H1 (cell line): ENCODE results near the gene SNX25. TPM values are rescaled to one million over a fixed set of nuclear protein-coding genes. Genes with fewer than 3 reads are reported as not detected.

ENCODE experiments used
- CTCF ChIA-PET: fragments of 300-600 bp; sonication (Branson Sonifier 250); formaldehyde crosslinking; loops from one replicate; lab custom pipeline; 2021; ENCODE audit not compliant: partially characterized antibody; lab: Charles Lee
- POLR2A ChIA-PET: fragments of 300-600 bp; sonication (Branson Sonifier 250); formaldehyde crosslinking; loops from one replicate; lab custom pipeline; 2021; ENCODE audit warnings: inconsistent platforms; ENCODE audit not compliant: partially characterized antibody; lab: Charles Lee
- DNase-seq, 2 experiments: peaks; one replicate each; pipeline versions ENCODE4 v3.0.0 to v3.0.0-alpha.2; 2010 to 2022; ENCODE audit warnings: low spot score in 2 of 2, low read depth in 1 of 2, mixed read lengths in 1 of 2
- FAIRE-seq: peaks from 2 replicates; lab custom pipeline; 2011; peaks lifted over from hg19 to GRCh38; lab: Jason Lieb, UNC
- H2AFZ ChIP-seq: 2 replicates; pipeline ENCODE4 v1.8.1; 2012; ENCODE audit warnings: low read length, inconsistent platforms
- H2AK5ac ChIP-seq: 2 replicates; pipeline ENCODE4 v1.6.1; 2013; ENCODE audit warnings: low read depth, low read length
- H2BK120ac ChIP-seq: replicated peaks from 2 replicates; pipeline ENCODE3; 2013; ENCODE audit warnings: low read depth, low read length, inconsistent platforms
- H2BK12ac ChIP-seq: 2 replicates; pipeline ENCODE4 v1.6.1; 2013; ENCODE audit warnings: low read depth, low read length
- H2BK15ac ChIP-seq: 2 replicates; pipeline ENCODE4 v1.6.1; 2013; ENCODE audit warnings: low read length
- H2BK20ac ChIP-seq: 2 replicates; pipeline ENCODE4 v1.6.1; 2013; ENCODE audit warnings: low read length
- H2BK5ac ChIP-seq: 2 replicates; pipeline ENCODE4 v1.6.1; 2013; ENCODE audit warnings: low read depth, low read length
- H3K14ac ChIP-seq: 2 replicates; pipeline ENCODE4 v1.6.1; 2013; ENCODE audit warnings: inconsistent platforms; ENCODE audit not compliant: insufficient read length
- H3K18ac ChIP-seq: 2 replicates; pipeline ENCODE4 v1.6.1; 2013; ENCODE audit warnings: low read length; ENCODE audit errors: extremely low read depth
- H3K23ac ChIP-seq: 2 replicates; pipeline ENCODE4 v1.6.1; 2013; ENCODE audit warnings: inconsistent platforms; ENCODE audit not compliant: insufficient read length
- H3K23me2 ChIP-seq: 2 replicates; pipeline ENCODE4 v1.6.1; 2013; ENCODE audit warnings: low read depth, low read length
- H3K27ac ChIP-seq: 2 replicates; pipeline ENCODE4 v1.6.1; 2011; ENCODE audit warnings: low read depth, low read length, inconsistent platforms
- H3K27me3 ChIP-seq, 4 experiments: replicated peaks in 1 of 4; 1 replicate in 1 of 4; 2 replicates in 3 of 4; pipeline versions ENCODE4 v1.6.1 to v1.8.1; 2011 to 2013; ENCODE audit warnings: low read length in 3 of 4, mild to moderate bottlenecking in 3 of 4, inconsistent platforms in 2 of 4, mixed read lengths in 2 of 4, moderate library complexity in 1 of 4; ENCODE audit not compliant: control insufficient read depth in 3 of 4, insufficient read depth in 3 of 4; ENCODE audit errors: extremely low read depth in 1 of 4
- H3K36me3 ChIP-seq, 4 experiments: 2 replicates each; pipeline versions ENCODE4 v1.6.1 to v1.8.1; 2011 to 2013; ENCODE audit warnings: mild to moderate bottlenecking in 4 of 4, low read length in 3 of 4, moderate library complexity in 2 of 4, control low read depth in 1 of 4, inconsistent platforms in 1 of 4; ENCODE audit not compliant: insufficient read depth in 4 of 4, control insufficient read depth in 2 of 4
- H3K4ac ChIP-seq: replicated peaks from 2 replicates; pipeline ENCODE3; 2013; ENCODE audit warnings: low read length, low read depth, mixed read lengths, inconsistent platforms; ENCODE audit not compliant: insufficient read length
- H3K4me1 ChIP-seq, 4 experiments: replicated peaks in 1 of 4; 1 replicate in 1 of 4; 2 replicates in 3 of 4; pipeline versions ENCODE4 v1.6.1 to v1.8.1; 2011 to 2013; ENCODE audit warnings: low read length in 3 of 4, inconsistent platforms in 2 of 4, mixed read lengths in 1 of 4; ENCODE audit not compliant: insufficient read depth in 4 of 4, control insufficient read depth in 3 of 4
- H3K4me2 ChIP-seq, 2 experiments: 2 replicates each; pipeline versions ENCODE4 v1.6.1 to v1.8.1; 2011 to 2013; ENCODE audit warnings: low read depth in 2 of 2, low read length in 2 of 2, control low read depth in 1 of 2, inconsistent platforms in 1 of 2, mild to moderate bottlenecking in 1 of 2; ENCODE audit not compliant: insufficient read depth in 1 of 2
- H3K4me3 ChIP-seq, 4 experiments: fragments of 200-600, 300-600 bp in 1 of 4; sonication (generic), shearing (Covaris generic), sonication (Bioruptor Twin) in 1 of 4; 2 replicates each; pipeline versions ENCODE4 v1.5.1 to v1.8.1; 2011 to 2016; ENCODE audit warnings: low read length in 4 of 4, low read depth in 3 of 4, control low read depth in 2 of 4, inconsistent platforms in 2 of 4, mild to moderate bottlenecking in 2 of 4, mixed read lengths in 1 of 4, moderate library complexity in 1 of 4; ENCODE audit not compliant: insufficient read depth in 2 of 4; ENCODE audit errors: extremely low read depth in 1 of 4
- H3K56ac ChIP-seq: replicated peaks from 2 replicates; pipeline ENCODE3; 2013; ENCODE audit warnings: low read depth, mild to moderate bottlenecking, mixed read lengths, low read length, inconsistent platforms; ENCODE audit not compliant: insufficient read length
- H3K79me1 ChIP-seq: 2 replicates; pipeline ENCODE4 v1.6.1; 2013; ENCODE audit warnings: low read depth, low read length, control low read depth
- H3K79me2 ChIP-seq, 2 experiments: 2 replicates each; pipeline versions ENCODE4 v1.6.1 to v1.8.1; 2012 to 2013; ENCODE audit warnings: low read length in 2 of 2, mild to moderate bottlenecking in 2 of 2, inconsistent platforms in 1 of 2; ENCODE audit not compliant: insufficient read depth in 2 of 2, control insufficient read depth in 1 of 2
- H3K9ac ChIP-seq, 4 experiments: replicated peaks in 1 of 4; 1 replicate in 1 of 4; 2 replicates in 3 of 4; pipeline versions ENCODE4 v1.6.1 to v1.8.1; 2011 to 2013; ENCODE audit warnings: low read depth in 3 of 4, low read length in 3 of 4, control low read depth in 2 of 4, mild to moderate bottlenecking in 2 of 4, moderate library complexity in 2 of 4, inconsistent platforms in 1 of 4; ENCODE audit errors: extremely low read depth in 1 of 4
- H3K9me3 ChIP-seq, 2 experiments: 2 replicates each; pipeline versions ENCODE4 v1.6.1 to v1.8.1; 2012 to 2013; ENCODE audit warnings: mild to moderate bottlenecking in 2 of 2, moderate library complexity in 2 of 2, control low read depth in 1 of 2, inconsistent platforms in 1 of 2, low read depth in 1 of 2, low read length in 1 of 2, mixed read lengths in 1 of 2; ENCODE audit not compliant: insufficient read depth in 2 of 2
- H4K20me1 ChIP-seq, 2 experiments: replicated peaks in 1 of 2; 2 replicates each; pipeline versions ENCODE3 to v1.8.1; 2011 to 2013; ENCODE audit warnings: inconsistent platforms in 2 of 2, low read length in 2 of 2, mild to moderate bottlenecking in 1 of 2; ENCODE audit not compliant: insufficient read depth in 2 of 2, control insufficient read depth in 1 of 2
- H4K5ac ChIP-seq: 2 replicates; pipeline ENCODE4 v1.6.1; 2013; ENCODE audit warnings: low read length, low read depth, mixed read lengths, inconsistent platforms; ENCODE audit not compliant: insufficient read length
- H4K8ac ChIP-seq: 2 replicates; pipeline ENCODE4 v1.8.0; 2013; ENCODE audit warnings: mild to moderate bottlenecking, moderate library complexity, low read length, inconsistent platforms; ENCODE audit not compliant: insufficient read depth; ENCODE audit errors: extremely low read depth
- H4K91ac ChIP-seq: replicated peaks from 2 replicates; pipeline ENCODE3; 2013; ENCODE audit warnings: low read length, mixed read lengths, inconsistent platforms; ENCODE audit not compliant: insufficient read length
- BCL11A ChIP-seq, 2 experiments: IDR thresholded peaks; one replicate each; pipeline ENCODE4 v1.6.1; 2011; ENCODE audit warnings: low read depth in 2 of 2, low read length in 2 of 2, mild to moderate bottlenecking in 2 of 2
- CHD2 ChIP-seq: IDR thresholded peaks from 2 replicates; pipeline ENCODE4 v1.6.1; 2012; ENCODE audit warnings: low read length, improper control_type of control experiment
- GABPA ChIP-seq: IDR thresholded peaks from 2 replicates; pipeline ENCODE4 v1.6.1; 2011; ENCODE audit warnings: mild to moderate bottlenecking, low read length, moderate library complexity, borderline replicate concordance; ENCODE audit not compliant: insufficient read depth
- KDM4A ChIP-seq: IDR thresholded peaks from one replicate; pipeline ENCODE4 v1.7.1; 2012; ENCODE audit warnings: low read depth, mild to moderate bottlenecking, moderate library complexity, low read length, inconsistent platforms; ENCODE audit not compliant: severe bottlenecking
- PHF8 ChIP-seq: fragments of 200-600 bp; sonication (generic); conservative IDR thresholded peaks from 2 replicates; pipeline ENCODE4 v1.7.1; 2012; ENCODE audit warnings: low read depth, mild to moderate bottlenecking, inconsistent platforms, low read length, moderate library complexity
- RAD21 ChIP-seq, 2 experiments: IDR thresholded peaks in 1 of 2; conservative IDR thresholded peaks in 1 of 2; 2 replicates each; pipeline ENCODE4 v1.6.1; 2011; ENCODE audit warnings: low read depth in 2 of 2, low read length in 2 of 2, improper control_type of control experiment in 1 of 2, inconsistent platforms in 1 of 2, mild to moderate bottlenecking in 1 of 2, moderate library complexity in 1 of 2
- RNF2 ChIP-seq: fragments of 200-900, 300-1000 bp; sonication (generic); IDR thresholded peaks from 2 replicates; pipeline ENCODE4 v1.7.1; 2016; ENCODE audit warnings: borderline replicate concordance, low read depth, mild to moderate bottlenecking, antibody characterized with exemption, low read length; ENCODE audit not compliant: poor library complexity, severe bottlenecking; ENCODE audit errors: missing control alignments
- SIRT6 ChIP-seq: IDR thresholded peaks from one replicate; pipeline ENCODE4 v1.7.1; 2012; ENCODE audit warnings: low read length, inconsistent platforms
- SRF ChIP-seq: IDR thresholded peaks from 2 replicates; pipeline ENCODE4 v1.6.1; 2011; ENCODE audit warnings: mild to moderate bottlenecking, low read depth, low read length, moderate library complexity
- TCF12 ChIP-seq: IDR thresholded peaks from 2 replicates; pipeline ENCODE4 v1.6.1; 2011; ENCODE audit warnings: low read depth, mild to moderate bottlenecking, low read length
- WGBS, 2 experiments: shearing (Covaris generic) in 1 of 2; methylation state at CpG; one replicate each; pipeline versions ENCODE4 v1.1.6 to v1.1.7; 2013 to 2015; ENCODE audit warnings: low lambda C conversion rate in 2 of 2, mixed read lengths in 2 of 2, inconsistent platforms in 1 of 2, low coverage in 1 of 2, missing lambda C conversion rate in 1 of 2; ENCODE audit not compliant: insufficient replicate concordance in 2 of 2, insufficient coverage in 1 of 2, insufficient read length in 1 of 2; ENCODE audit errors: extremely low coverage in 1 of 2, missing lambda C conversion rate in 1 of 2; 5-methylcytosine and 5-hydroxymethylcytosine counted together
- polyA plus RNA-seq, 7 experiments: library from polyadenylated mRNA; depleted of rRNA in 3 of 7; stranded (reverse) in 5 of 7; unstranded in 2 of 7; fragments of >200 nt in 5 of 7; fragments of 200-250 nt in 2 of 7; gene quantifications; 1 replicate in 5 of 7; 2 replicates in 1 of 7; 4 replicates in 1 of 7; pipeline versions ENCODE4 v1.2.1 to v1.2.3, GENCODE V29; 2011 to 2013; ENCODE audit warnings: missing spikeins in 2 of 7, mixed read lengths in 2 of 7
- total RNA-seq: library from RNA; stranded (reverse); fragmentation: NEBNext Ultra II Directional; extraction: Animal tissue kit (Norgen Biotek cat#: 25700); gene quantifications from 2 replicates; pipeline ENCODE4 v1.2.1, GENCODE V29; 2021
- TF ChIP-seq, protein P1 (sequence below): IDR thresholded peaks from 2 replicates; pipeline ENCODE4 v1.6.1; 2012; ENCODE audit warnings: low read length, inconsistent platforms

Gene SNX25
- total and polyA plus RNA-seq, 2 of the 8 experiments (the other 6 are each of a cell fraction or from before 2014, with no cell fraction given): 5.4 to 19.9 TPM

DNA sequence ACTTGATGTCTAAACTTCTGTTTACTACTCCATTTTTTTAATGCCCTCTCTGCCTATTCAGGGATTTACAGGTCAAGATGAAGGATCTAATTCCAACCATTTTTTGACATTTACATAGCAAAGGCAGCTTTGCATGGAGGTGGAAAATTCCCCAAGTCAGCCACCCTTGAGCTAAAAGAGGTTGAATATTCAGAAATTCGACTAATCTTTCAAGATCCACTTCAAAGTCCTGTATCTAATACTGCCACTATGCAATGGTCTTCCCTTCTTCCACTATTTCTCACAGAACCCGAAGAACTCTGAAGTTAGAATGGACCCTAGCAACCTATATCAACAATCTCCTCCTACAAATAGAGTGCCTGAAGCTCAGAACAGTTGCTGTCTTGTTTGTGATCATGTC is 27.2 kb upstream of the SNX25 start:
- H2AFZ ChIP-seq: no peak overlapping the region
- no peaks in the 10 kb centered on the region for H3K9me3 ChIP-seq
- no peak overlapping the region for H2BK120ac ChIP-seq
- H3K36me3 ChIP-seq: peaks cover 0 to 1% (median 0%) of the 10 kb centered on the region in 4 experiments; a peak in 1 of 8 replicates
- H3K18ac ChIP-seq: no peak overlapping the region
- no peak overlapping the region for H3K27ac ChIP-seq
- peak overlapping the region in 1 of 4 experiments; percentile 20; a peak in 1 of 8 replicates for H3K4me3 ChIP-seq
- peaks cover 4 to 10% (median 6%) of the 10 kb centered on the region in 4 experiments; a peak in 5 of 7 replicates for H3K4me1 ChIP-seq
- H2BK5ac ChIP-seq: no peak overlapping the region
- no peak overlapping the region for H4K5ac ChIP-seq
- FAIRE-seq: no peak
- H3K79me2 ChIP-seq: peaks cover 0 to 6% of the 10 kb centered on the region in 2 experiments; a peak in 2 of 4 replicates
- H3K9ac ChIP-seq: no peak overlapping the region
- H4K91ac ChIP-seq: no peak overlapping the region
- no peak overlapping the region for H3K4ac ChIP-seq
- H3K23me2 ChIP-seq: no peaks in the 10 kb centered on the region
- H3K14ac ChIP-seq: no peak overlapping the region
- H3K23ac ChIP-seq: no peak overlapping the region
- CTCF ChIA-PET: interaction anchor here (0.9 to 5.9 kb wide), 15 partner anchors 11 to 174 kb away, joined by 3 to 55 read pairs (median 7); no protein-coding TSS in a partner anchor
- POLR2A ChIA-PET: interaction anchor here (0.5 to 2.1 kb wide), 2 partner anchors 15 to 39 kb away, joined by 3 to 6 read pairs; partner anchors contain the start of gene SLC25A4
- no peak overlapping the region for H2BK15ac ChIP-seq
- DNase-seq: no peak
- H3K79me1 ChIP-seq: no peaks in the 10 kb centered on the region
- no peaks in the 10 kb centered on the region for H3K27me3 ChIP-seq
- H2AK5ac ChIP-seq: no peak overlapping the region
- H3K4me2 ChIP-seq: peak overlapping the region in 1 of 2 experiments; percentile 40; a peak in 1 of 4 replicates
- 56% methylated on average over 2 of the region's 2 CpGs; no CpG with 5 or more reads in 1 of the 2 experiments for WGBS, 2 experiments
- no peak overlapping the region for H4K8ac ChIP-seq
- H4K20me1 ChIP-seq: peaks cover 0 to 3% of the 10 kb centered on the region in 2 experiments
- no peak overlapping the region for H2BK20ac ChIP-seq
- H3K56ac ChIP-seq: no peak overlapping the region
- H2BK12ac ChIP-seq: no peak overlapping the region
- no peak for TF ChIP-seq KDM4A
- TF ChIP-seq BCL11A (IDR thresholded peaks at IDR 0.05; ENCODE audit: low read depth in 2 of 2, low read length in 2 of 2): no peak
- no peak for TF ChIP-seq RAD21 (IDR thresholded peaks at IDR 0.05 in 1 of 2, conservative IDR thresholded peaks at IDR 0.05 in 1 of 2; ENCODE audit: low read depth in 2 of 2, low read length in 2 of 2)
- TF ChIP-seq PHF8: no peak
- TF ChIP-seq SRF: no peak
- TF ChIP-seq GABPA: no peak
- no peak for TF ChIP-seq RNF2
- TF ChIP-seq, protein P1, sequence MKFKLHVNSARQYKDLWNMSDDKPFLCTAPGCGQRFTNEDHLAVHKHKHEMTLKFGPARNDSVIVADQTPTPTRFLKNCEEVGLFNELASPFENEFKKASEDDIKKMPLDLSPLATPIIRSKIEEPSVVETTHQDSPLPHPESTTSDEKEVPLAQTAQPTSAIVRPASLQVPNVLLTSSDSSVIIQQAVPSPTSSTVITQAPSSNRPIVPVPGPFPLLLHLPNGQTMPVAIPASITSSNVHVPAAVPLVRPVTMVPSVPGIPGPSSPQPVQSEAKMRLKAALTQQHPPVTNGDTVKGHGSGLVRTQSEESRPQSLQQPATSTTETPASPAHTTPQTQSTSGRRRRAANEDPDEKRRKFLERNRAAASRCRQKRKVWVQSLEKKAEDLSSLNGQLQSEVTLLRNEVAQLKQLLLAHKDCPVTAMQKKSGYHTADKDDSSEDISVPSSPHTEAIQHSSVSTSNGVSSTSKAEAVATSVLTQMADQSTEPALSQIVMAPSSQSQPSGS: no peak
- TF ChIP-seq TCF12: no peak
- TF ChIP-seq SIRT6: no peak
- TF ChIP-seq CHD2: no peak
